BLaER1 treated with 17β-estradiol and CSF1 and Interleukin-3, amounts not matched to agents 10 nM and 100 nM (cell line): ENCODE measurements around the gene KRT35.

Experiments used
- H3K27ac ChIP-seq, 11 experiments: shearing (Covaris generic); formaldehyde crosslinking; 2 replicates each; pipeline ENCODE4 v1.8.1; 2022
- H3K27me3 ChIP-seq, 11 experiments: shearing (Covaris generic); formaldehyde crosslinking; 2 replicates each; pipeline ENCODE4 v1.8.1; 2022
- H3K36me3 ChIP-seq, 11 experiments: shearing (Covaris generic); formaldehyde crosslinking; 2 replicates each; pipeline ENCODE4 v1.8.1; 2022
- H3K4me1 ChIP-seq, 10 experiments: shearing (Covaris generic); formaldehyde crosslinking; 2 replicates each; pipeline ENCODE4 v1.8.1; 2022
- H3K4me2 ChIP-seq, 11 experiments: shearing (Covaris generic); formaldehyde crosslinking; 2 replicates each; pipeline ENCODE4 v1.8.1; 2022
- H3K4me3 ChIP-seq, 10 experiments: shearing (Covaris generic); formaldehyde crosslinking; 2 replicates each; pipeline ENCODE4 v1.8.1; 2022
- H3K9ac ChIP-seq, 11 experiments: shearing (Covaris generic); formaldehyde crosslinking; 2 replicates each; pipeline ENCODE4 v1.8.1; 2022
- H3K9me3 ChIP-seq, 11 experiments: shearing (Covaris generic); formaldehyde crosslinking; replicated peaks in 1 of 11; 2 replicates each; pipeline ENCODE4 v1.8.1; 2022
- H4K20me1 ChIP-seq, 11 experiments: shearing (Covaris generic); formaldehyde crosslinking; 2 replicates each; pipeline ENCODE4 v1.8.1; 2022
- Cebpa-rat ChIP-seq, 11 experiments: shearing (Covaris generic); IDR thresholded peaks; 2 replicates each; pipeline ENCODE4 v1.8.1; 2022

Gene KRT35

DNA sequence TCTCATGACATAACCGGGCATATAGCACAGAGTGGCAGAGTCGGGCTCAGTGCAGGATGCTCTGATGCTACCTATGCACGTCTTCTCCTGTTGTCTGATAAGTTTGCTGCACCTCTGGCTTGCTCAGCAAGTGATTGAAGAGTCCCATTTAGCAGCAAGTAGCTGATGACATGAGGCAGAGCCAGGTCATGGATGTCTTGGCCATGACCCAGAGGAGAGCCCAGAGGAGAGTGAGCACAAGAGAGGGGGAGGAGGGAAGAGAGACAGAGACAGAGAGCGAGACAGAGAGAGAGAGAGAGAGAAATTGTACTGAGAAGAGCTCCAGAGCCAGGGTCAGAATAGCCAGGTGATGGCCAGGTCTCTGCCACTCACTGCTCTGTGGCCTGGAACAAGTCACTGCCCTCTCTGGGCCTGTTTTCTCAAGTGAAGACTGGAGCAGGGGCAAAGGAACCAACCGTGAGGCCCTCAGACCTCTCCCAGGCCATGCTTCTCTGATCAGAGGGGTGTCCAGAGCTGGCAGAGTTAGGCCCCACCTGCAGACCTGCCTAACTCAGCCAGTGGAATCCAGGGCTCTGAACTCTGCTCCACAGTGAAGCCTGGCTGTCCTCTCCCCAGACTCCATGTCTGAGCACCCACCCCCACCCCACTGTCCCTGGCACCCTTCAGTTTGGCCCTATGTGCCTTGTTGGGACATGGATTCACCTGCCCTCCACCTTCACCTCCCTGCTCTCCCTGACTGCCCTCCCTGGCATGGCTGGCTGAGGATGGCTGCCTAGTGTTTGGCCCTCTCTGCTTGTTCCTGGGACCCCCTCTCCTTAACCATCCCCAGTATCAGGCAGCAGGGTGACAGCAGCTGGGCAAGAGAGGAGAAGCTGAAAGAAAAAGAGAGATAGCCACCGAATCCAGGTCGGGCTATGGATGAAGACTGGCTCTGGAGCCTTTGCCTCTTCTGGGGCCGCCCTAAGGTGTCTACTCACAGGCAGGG lies 4.3 kb upstream of the KRT35 start:
- H3K27me3 ChIP-seq: no peaks in the 10 kb centered on the region

DNA sequence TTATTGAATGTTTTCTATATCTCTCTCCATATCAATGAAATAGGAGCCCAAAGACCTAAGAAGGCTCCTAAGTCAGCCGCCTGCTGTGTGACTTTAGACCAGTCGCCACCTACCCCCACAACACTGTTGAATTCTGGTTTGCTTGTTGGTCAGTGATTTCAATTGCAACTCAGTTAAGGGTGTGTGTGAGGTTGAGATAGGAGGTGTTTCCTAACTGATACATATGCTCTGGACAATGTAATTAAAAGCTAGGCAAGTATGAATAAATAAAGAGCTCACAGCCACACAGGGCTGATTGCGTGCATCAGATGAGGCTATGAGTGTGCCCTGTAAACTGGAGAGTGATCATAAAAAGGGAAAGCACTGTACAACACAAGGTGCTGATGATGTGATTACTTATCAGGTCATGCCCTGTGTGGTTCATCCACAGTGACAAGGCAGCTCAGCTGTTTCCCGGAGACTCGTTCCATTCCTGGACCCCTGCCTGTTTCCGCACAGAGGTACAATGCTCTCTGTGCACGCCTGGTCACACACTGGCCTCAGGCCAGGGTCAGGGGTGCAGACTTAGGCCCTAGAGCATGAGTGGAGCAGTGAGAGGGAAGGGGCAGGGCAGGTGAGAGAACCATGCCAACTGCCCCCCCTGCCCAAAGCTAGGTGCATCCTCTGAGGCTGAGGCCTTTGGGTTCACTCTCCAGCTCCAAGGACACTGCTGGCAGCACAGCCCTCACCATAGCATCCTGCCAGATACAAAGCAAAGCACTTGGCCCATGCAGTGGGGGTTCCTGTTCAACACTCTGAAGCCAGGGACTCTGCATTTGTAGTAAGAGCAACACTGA lies 3.3 kb upstream of the KRT35 start:
- no peaks in the 10 kb centered on the region for H3K27me3 ChIP-seq
- H3K27ac ChIP-seq: no peak overlapping the region
- TF ChIP-seq Cebpa-rat (IDR thresholded peaks at IDR 0.05): no peak

More for the DNA sequence above, 4.3 kb upstream of the KRT35 start:
- no peak overlapping the region for H3K9ac ChIP-seq
- no peaks in the 10 kb centered on the region for H4K20me1 ChIP-seq
- H3K4me1 ChIP-seq: peaks cover 3 to 14% (median 8%) of the 10 kb centered on the region in 10 experiments; a peak in 16 of 20 replicates
- no peaks in the 10 kb centered on the region for H3K36me3 ChIP-seq
- no peak overlapping the region for H3K27ac ChIP-seq
- H3K9me3 ChIP-seq: no peaks in the 10 kb centered on the region
- H3K4me3 ChIP-seq: no peak overlapping the region
- H3K4me2 ChIP-seq: no peak overlapping the region
- TF ChIP-seq Cebpa-rat (IDR thresholded peaks at IDR 0.05): no peak

DNA sequence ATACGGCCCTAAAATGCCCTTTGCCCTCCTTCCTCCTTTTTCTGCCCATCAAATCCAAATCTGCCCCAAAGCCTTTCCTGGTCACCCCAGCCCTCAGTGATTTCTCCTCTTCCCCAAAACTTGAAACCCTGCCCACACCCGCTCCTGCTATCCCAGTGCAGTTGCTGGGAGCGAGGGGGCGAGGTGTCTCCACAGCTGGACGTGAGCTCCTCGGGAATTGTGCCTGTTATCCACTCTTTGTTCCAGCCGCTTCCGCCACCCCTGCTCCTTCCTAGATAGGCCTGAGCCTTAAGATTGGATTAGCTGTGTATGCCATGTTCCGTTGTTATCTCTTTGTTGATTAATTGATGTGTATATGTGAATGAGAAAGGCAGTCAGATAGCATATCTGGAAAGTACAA lies 2.6 kb upstream of the KRT35 start:
- no peak overlapping the region for H3K9ac ChIP-seq
- TF ChIP-seq Cebpa-rat (IDR thresholded peaks at IDR 0.05): no peak
- peaks cover 0 to 13% (median 9%) of the 10 kb centered on the region in 10 experiments; a peak in 13 of 20 replicates for H3K4me1 ChIP-seq
- no peaks in the 10 kb centered on the region for H3K36me3 ChIP-seq
- no peaks in the 10 kb centered on the region for H3K9me3 ChIP-seq
- no peak overlapping the region for H3K27ac ChIP-seq
- no peak overlapping the region for H3K4me3 ChIP-seq
- no peaks in the 10 kb centered on the region for H4K20me1 ChIP-seq
- H3K4me2 ChIP-seq: no peak overlapping the region
- H3K27me3 ChIP-seq: no peaks in the 10 kb centered on the region

More for the DNA sequence above, 3.3 kb upstream of the KRT35 start:
- Histone ChIP-seq H3K9ac (no peak overlapping the region), H3K4me1 (peaks cover 0 to 13% (median 9%) of the 10 kb centered on the region in 10 experiments; a peak in 13 of 20 replicates), H3K4me3 (no peak overlapping the region), H3K4me2 (no peak overlapping the region), H3K36me3 (no peaks in the 10 kb centered on the region), H3K9me3 (no peaks in the 10 kb centered on the region), H4K20me1 (no peaks in the 10 kb centered on the region)

DNA sequence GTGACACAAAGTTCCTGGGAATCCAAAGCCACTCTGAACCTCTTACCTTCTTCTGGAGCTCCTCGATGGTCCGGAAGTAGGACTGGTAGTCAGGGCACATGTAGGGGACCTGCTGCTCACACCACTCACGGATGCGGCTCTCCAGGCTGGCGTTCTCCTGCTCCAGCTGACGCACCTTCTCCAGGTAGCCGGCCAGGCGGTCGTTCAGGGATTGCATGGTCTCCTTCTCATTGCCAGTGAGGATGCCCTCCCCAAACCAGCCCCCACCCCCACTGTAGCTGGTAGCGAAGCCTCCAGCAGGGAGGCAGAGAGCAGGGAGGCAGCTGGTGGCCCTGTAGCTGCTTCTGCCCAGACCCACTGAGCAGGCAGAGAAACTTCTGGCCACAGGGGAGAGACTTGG lies 370 bp downstream of the KRT35 start:
- no peaks in the 10 kb centered on the region for H3K27me3 ChIP-seq
- no peaks in the 10 kb centered on the region for H4K20me1 ChIP-seq
- TF ChIP-seq Cebpa-rat (IDR thresholded peaks at IDR 0.05): no peak
- no peak overlapping the region for H3K9ac ChIP-seq
- no peak overlapping the region for H3K27ac ChIP-seq
- no peaks in the 10 kb centered on the region for H3K36me3 ChIP-seq
- peaks cover 0 to 13% (median 9%) of the 10 kb centered on the region in 10 experiments; a peak in 13 of 20 replicates for H3K4me1 ChIP-seq
- no peak overlapping the region for H3K4me3 ChIP-seq
- H3K4me2 ChIP-seq: peak overlapping the region in 6 of 11 experiments; percentile 2 to 64 (median 60); a peak in 6 of 22 replicates
- H3K9me3 ChIP-seq: no peaks in the 10 kb centered on the region

DNA sequence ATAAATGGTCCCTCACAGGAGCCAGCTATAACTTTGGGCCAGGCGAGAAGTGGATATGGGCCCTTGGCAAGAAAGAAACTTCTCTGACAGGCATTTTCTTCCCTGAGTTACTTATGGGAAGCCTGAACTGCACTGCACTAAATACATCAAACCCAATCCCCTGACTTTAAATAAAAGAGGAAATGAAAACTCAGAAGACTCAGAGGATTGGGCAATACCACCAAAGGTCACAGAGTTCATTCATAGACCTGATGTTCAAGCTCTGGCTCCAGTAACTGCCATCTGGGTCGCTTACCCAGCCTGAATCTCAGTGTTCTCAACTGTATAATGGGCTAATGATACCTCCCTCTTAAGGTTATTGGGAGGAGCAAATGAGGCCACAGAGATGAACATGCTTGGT lies 815 bp downstream of the KRT35 start:
- no peak for TF ChIP-seq Cebpa-rat (IDR thresholded peaks at IDR 0.05)

DNA sequence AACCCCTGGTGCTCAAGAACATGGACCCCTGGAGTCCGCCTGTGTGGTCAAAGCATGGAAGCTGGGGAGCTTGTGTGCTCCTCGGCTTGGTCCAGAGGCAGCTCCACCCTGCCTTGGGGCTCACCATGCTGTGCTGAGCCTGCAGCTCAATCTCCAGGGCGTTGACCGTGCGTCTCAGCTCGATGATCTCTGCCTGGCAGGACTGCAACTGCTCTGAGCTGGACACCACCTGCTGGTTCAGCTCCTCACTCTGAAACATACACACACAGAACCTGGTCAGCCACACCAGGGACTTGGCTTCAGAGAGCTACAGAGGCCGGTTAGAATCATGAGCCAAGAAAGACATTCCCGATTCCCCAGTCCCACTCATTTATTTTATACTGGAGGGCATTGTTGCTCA lies 2.7 kb downstream of the KRT35 start:
- Histone ChIP-seq H3K9me3 (no peaks in the 10 kb centered on the region), H3K4me2 (no peak overlapping the region), H3K27me3 (no peaks in the 10 kb centered on the region), H4K20me1 (no peaks in the 10 kb centered on the region), H3K27ac (no peak overlapping the region), H3K4me1 (peaks cover 0 to 13% (median 9%) of the 10 kb centered on the region in 10 experiments; a peak in 13 of 20 replicates), H3K9ac (no peak overlapping the region), H3K4me3 (no peak overlapping the region), H3K36me3 (no peaks in the 10 kb centered on the region)
- TF ChIP-seq Cebpa-rat (IDR thresholded peaks at IDR 0.05): no peak

More for the DNA sequence above, 815 bp downstream of the KRT35 start:
- H3K4me1 ChIP-seq: peaks cover 0 to 13% (median 9%) of the 10 kb centered on the region in 10 experiments; a peak in 13 of 20 replicates
- peak overlapping the region in 6 of 11 experiments; percentile 2 to 64 (median 60); a peak in 12 of 22 replicates for H3K4me2 ChIP-seq
- H3K9ac ChIP-seq: no peak overlapping the region
- no peak overlapping the region for H3K27ac ChIP-seq
- H3K27me3 ChIP-seq: no peaks in the 10 kb centered on the region
- H3K4me3 ChIP-seq: no peak overlapping the region
- H4K20me1 ChIP-seq: no peaks in the 10 kb centered on the region
- H3K9me3 ChIP-seq: no peaks in the 10 kb centered on the region
- no peaks in the 10 kb centered on the region for H3K36me3 ChIP-seq

DNA sequence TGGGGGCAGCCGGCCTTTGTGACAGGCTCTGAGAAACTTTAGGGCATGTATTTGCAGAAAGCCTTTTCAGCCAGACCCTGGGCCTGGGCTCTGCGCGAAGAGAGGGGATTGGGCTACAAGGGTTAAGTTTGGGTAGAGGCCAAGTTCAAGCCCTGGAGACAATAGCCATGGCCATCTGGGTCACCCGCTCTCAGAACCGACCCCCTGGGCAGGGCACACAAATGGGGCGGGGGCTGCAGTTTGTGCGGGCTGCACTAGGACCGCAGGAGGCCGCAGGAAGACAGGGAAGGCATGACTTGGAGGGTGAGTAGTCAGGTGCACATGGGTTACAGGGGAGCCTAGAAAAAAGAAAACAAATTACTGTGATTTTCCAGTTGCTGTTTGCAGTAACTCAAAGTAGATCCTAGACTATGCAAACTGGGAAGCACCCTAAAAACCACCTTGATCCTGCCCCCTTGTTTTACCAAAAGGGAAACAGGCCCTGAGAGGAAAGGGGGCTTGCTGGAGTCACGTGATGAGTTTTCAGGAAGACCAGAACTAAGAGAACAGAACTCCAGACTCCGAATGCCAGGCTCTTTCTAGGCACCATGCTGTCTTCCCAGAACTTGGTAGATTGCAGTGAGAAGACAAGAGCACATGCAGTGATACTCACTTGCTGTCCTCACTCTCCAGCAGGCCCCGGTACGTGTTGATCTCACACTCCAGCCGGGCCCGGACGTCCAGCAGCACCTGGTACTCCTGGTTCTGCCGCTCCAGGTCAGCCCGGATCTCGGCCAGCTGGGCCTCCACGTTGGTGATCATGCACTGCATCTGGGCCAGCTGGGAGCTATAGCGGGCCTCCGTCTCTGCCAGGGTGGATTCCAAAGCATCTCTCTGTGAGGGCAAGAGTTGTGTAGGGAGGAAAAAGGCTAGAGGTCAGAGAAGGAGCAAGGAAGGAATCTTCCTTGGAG lies 3.8 kb downstream of the KRT35 start:
- TF ChIP-seq Cebpa-rat (IDR thresholded peaks at IDR 0.05): no peak
- Histone ChIP-seq H3K27me3 (no peaks in the 10 kb centered on the region), H3K27ac (no peak overlapping the region), H3K4me1 (peaks cover 0 to 13% (median 9%) of the 10 kb centered on the region in 10 experiments; a peak in 13 of 20 replicates), H4K20me1 (no peaks in the 10 kb centered on the region), H3K9ac (no peak overlapping the region), H3K36me3 (no peaks in the 10 kb centered on the region), H3K9me3 (peaks cover 1 to 10% (median 2%) of the 10 kb centered on the region in 11 experiments), H3K4me3 (no peak overlapping the region), H3K4me2 (no peak overlapping the region)

DNA sequence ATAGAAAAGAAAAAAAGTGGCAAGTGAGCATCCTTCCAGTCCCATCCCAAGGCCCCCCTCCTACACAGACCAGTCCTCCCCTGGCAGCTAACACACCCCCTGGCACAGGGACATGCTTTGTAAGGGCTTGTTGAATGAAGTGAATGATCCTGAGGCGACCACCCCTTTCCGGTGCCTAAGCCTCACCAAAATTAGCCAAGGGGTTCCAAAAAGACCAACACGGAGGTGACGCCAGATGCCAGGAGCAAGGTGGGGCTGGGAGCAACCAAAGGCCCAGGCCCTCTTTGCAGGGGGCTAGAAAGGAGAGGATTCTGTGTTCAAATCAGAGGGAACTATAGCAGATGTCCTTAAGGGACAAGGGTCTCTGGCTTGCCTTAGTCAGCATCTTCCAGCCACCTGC lies 5.5 kb downstream of the KRT35 start:
- no peak overlapping the region for H3K27ac ChIP-seq
- no peaks in the 10 kb centered on the region for H3K27me3 ChIP-seq
- H4K20me1 ChIP-seq: no peaks in the 10 kb centered on the region
- no peak overlapping the region for H3K4me3 ChIP-seq
- H3K4me2 ChIP-seq: no peak overlapping the region
- H3K9ac ChIP-seq: no peak overlapping the region
- peaks cover 0 to 11% (median 8%) of the 10 kb centered on the region in 10 experiments; a peak in 13 of 20 replicates for H3K4me1 ChIP-seq
- peaks cover 9 to 21% (median 14%) of the 10 kb centered on the region in 11 experiments for H3K9me3 ChIP-seq
- H3K36me3 ChIP-seq: no peaks in the 10 kb centered on the region
- TF ChIP-seq Cebpa-rat (IDR thresholded peaks at IDR 0.05): no peak
